ENCODE data around the gene MUC6. TPM values are rescaled to one million over a fixed set of nuclear protein-coding genes. Genes with fewer than 3 reads are reported as not detected.

Gene MUC6
- total RNA-seq, 5 donors from 2014 or later (not counting 1 experiment from before 2014, with no cell fraction given), result 0.09 to 0.30 (median 0.23) TPM; not detected in 2

GRCh38 chr11:1060852-1061616, 24.5 kb upstream of the MUC6 start:
- H3K36me3 ChIP-seq (ENCODE audit: control insufficient read depth in 2 of 2, extremely low read depth in 1 of 2, insufficient read depth in 1 of 2, low read length in 1 of 2), result no peaks in the 10 kb centered on the region
- WGBS (ENCODE audit: insufficient coverage), result 85% methylated on average over 8 of the region's 18 CpGs
- ATAC-seq (replicated peaks in 1 of 4) (no peak), DNase-seq (no peak)
- H3K27me3 ChIP-seq (replicated peaks in 1 of 2; ENCODE audit: control insufficient read depth in 2 of 2, extremely low read depth in 1 of 2, insufficient read depth in 2 of 2, low read length in 1 of 2), result peaks cover 0 to 47% of the 10 kb centered on the region in 2 experiments
- H3K4me1 ChIP-seq (ENCODE audit: control insufficient read depth in 1 of 2, extremely low read depth in 1 of 2, insufficient read depth in 2 of 2, low read length in 2 of 2), result no peaks in the 10 kb centered on the region
- H3K27ac ChIP-seq (ENCODE audit: low read length), result no peak overlapping the region
- Mint-ChIP-seq H3K36me3 (no peaks in the 10 kb centered on the region), H3K27ac (no peak overlapping the region), H3K27me3 (peaks cover 16 to 31% of the 10 kb centered on the region in 2 donors), H3K9me3 (peaks cover 0 to 5% (median 4%) of the 10 kb centered on the region in 3 donors), H3K4me1 (peaks cover 12 to 16% (median 12%) of the 10 kb centered on the region in 3 donors), H3K4me3 (no peak overlapping the region)
- no peaks in the 10 kb centered on the region for H3K9me3 ChIP-seq
- ChIA-PET POLR2A (no interaction called here), CTCF (no interaction called here)
- no peak overlapping the region for H3K4me3 ChIP-seq (ENCODE audit: control insufficient read depth in 1 of 2, extremely low read depth in 1 of 2, low read length in 1 of 2)

GRCh38 chr11:1060410-1060809, 23.9 kb upstream of the MUC6 start:
- H3K27me3 Mint-ChIP-seq, result peaks cover 12 to 31% of the 10 kb centered on the region in 2 donors
- no peak overlapping the region for H3K27ac Mint-ChIP-seq
- H3K27me3 ChIP-seq (replicated peaks in 1 of 2; ENCODE audit: control insufficient read depth in 2 of 2, extremely low read depth in 1 of 2, insufficient read depth in 2 of 2, low read length in 1 of 2), result peaks cover 0 to 48% of the 10 kb centered on the region in 2 experiments
- POLR2A ChIA-PET, result no interaction called here
- CTCF ChIA-PET, result no interaction called here
- peaks cover 0 to 5% (median 4%) of the 10 kb centered on the region in 3 donors for H3K9me3 Mint-ChIP-seq
- no peak overlapping the region for H3K4me3 Mint-ChIP-seq
- H3K4me3 ChIP-seq (ENCODE audit: control insufficient read depth in 1 of 2, extremely low read depth in 1 of 2, low read length in 1 of 2), result no peak overlapping the region
- peaks cover 12 to 16% (median 12%) of the 10 kb centered on the region in 3 donors for H3K4me1 Mint-ChIP-seq
- ATAC-seq (replicated peaks in 1 of 4) (no peak), DNase-seq (peak in 1 of 35 experiments; percentile 16)
- no peaks in the 10 kb centered on the region for H3K36me3 Mint-ChIP-seq
- H3K4me1 ChIP-seq (ENCODE audit: control insufficient read depth in 1 of 2, extremely low read depth in 1 of 2, insufficient read depth in 2 of 2, low read length in 2 of 2), result no peaks in the 10 kb centered on the region
- 89% methylated on average over 11 of the region's 16 CpGs for WGBS (ENCODE audit: insufficient coverage)
- no peaks in the 10 kb centered on the region for H3K36me3 ChIP-seq (ENCODE audit: control insufficient read depth in 2 of 2, extremely low read depth in 1 of 2, insufficient read depth in 1 of 2, low read length in 1 of 2)
- no peaks in the 10 kb centered on the region for H3K9me3 ChIP-seq
- H3K27ac ChIP-seq (ENCODE audit: low read length), result no peak overlapping the region

GRCh38 chr11:1059759-1060158, 23.2 kb upstream of the MUC6 start:
- peaks cover 12 to 33% of the 10 kb centered on the region in 2 donors for H3K27me3 Mint-ChIP-seq
- H3K27ac Mint-ChIP-seq, result no peak overlapping the region
- CTCF ChIA-PET, result no interaction called here
- no peaks in the 10 kb centered on the region for H3K36me3 Mint-ChIP-seq
- H3K4me1 Mint-ChIP-seq, result peaks cover 12 to 16% (median 12%) of the 10 kb centered on the region in 3 donors
- H3K4me3 Mint-ChIP-seq, result no peak overlapping the region
- Histone ChIP-seq H3K27me3 (replicated peaks in 1 of 2; ENCODE audit: control insufficient read depth in 2 of 2, extremely low read depth in 1 of 2, insufficient read depth in 2 of 2, low read length in 1 of 2) (peaks cover 0 to 49% of the 10 kb centered on the region in 2 experiments), H3K9me3 (no peaks in the 10 kb centered on the region), H3K4me1 (ENCODE audit: control insufficient read depth in 1 of 2, extremely low read depth in 1 of 2, insufficient read depth in 2 of 2, low read length in 2 of 2) (no peaks in the 10 kb centered on the region), H3K27ac (ENCODE audit: low read length) (no peak overlapping the region), H3K36me3 (ENCODE audit: control insufficient read depth in 2 of 2, extremely low read depth in 1 of 2, insufficient read depth in 1 of 2, low read length in 1 of 2) (no peaks in the 10 kb centered on the region), H3K4me3 (ENCODE audit: control insufficient read depth in 1 of 2, extremely low read depth in 1 of 2, low read length in 1 of 2) (no peak overlapping the region)
- POLR2A ChIA-PET, result no interaction called here
- peaks cover 0 to 5% (median 4%) of the 10 kb centered on the region in 3 donors for H3K9me3 Mint-ChIP-seq
- WGBS (ENCODE audit: insufficient coverage), result 55% methylated on average over 14 of the region's 15 CpGs
- DNase-seq (peak in 1 of 35 experiments; percentile 17), ATAC-seq (replicated peaks in 1 of 4) (no peak)

GRCh38 chr11:1057806-1058205, 21.3 kb upstream of the MUC6 start:
- H3K36me3 Mint-ChIP-seq, result no peaks in the 10 kb centered on the region
- Histone ChIP-seq H3K27me3 (replicated peaks in 1 of 2; ENCODE audit: control insufficient read depth in 2 of 2, extremely low read depth in 1 of 2, insufficient read depth in 2 of 2, low read length in 1 of 2) (peaks cover 0 to 66% of the 10 kb centered on the region in 2 experiments), H3K4me3 (ENCODE audit: control insufficient read depth in 1 of 2, extremely low read depth in 1 of 2, low read length in 1 of 2) (no peak overlapping the region), H3K9me3 (no peaks in the 10 kb centered on the region), H3K36me3 (ENCODE audit: control insufficient read depth in 2 of 2, extremely low read depth in 1 of 2, insufficient read depth in 1 of 2, low read length in 1 of 2) (no peaks in the 10 kb centered on the region), H3K27ac (ENCODE audit: low read length) (no peak overlapping the region), H3K4me1 (ENCODE audit: control insufficient read depth in 1 of 2, extremely low read depth in 1 of 2, insufficient read depth in 2 of 2, low read length in 2 of 2) (no peaks in the 10 kb centered on the region)
- ChIA-PET POLR2A (no interaction called here), CTCF (no interaction called here)
- peaks cover 3 to 7% (median 3%) of the 10 kb centered on the region in 3 donors for H3K4me1 Mint-ChIP-seq
- ATAC-seq (replicated peaks in 1 of 4), result no peak
- peaks cover 0 to 5% (median 4%) of the 10 kb centered on the region in 3 donors for H3K9me3 Mint-ChIP-seq
- no peak overlapping the region for H3K4me3 Mint-ChIP-seq
- WGBS (ENCODE audit: insufficient coverage), result 91% methylated on average over 12 of the region's 16 CpGs
- no peak for DNase-seq
- peaks cover 9 to 31% of the 10 kb centered on the region in 2 donors for H3K27me3 Mint-ChIP-seq
- H3K27ac Mint-ChIP-seq, result no peak overlapping the region

- Mint-ChIP-seq H3K9me3 (no peaks in the 10 kb centered on the region), H3K4me1 (peaks cover 0 to under 1% (median 0%) of the 10 kb centered on the region in 3 donors), H3K36me3 (no peaks in the 10 kb centered on the region), H3K27ac (no peak overlapping the region), H3K4me3 (no peak overlapping the region), H3K27me3 (peaks cover 9 to 27% of the 10 kb centered on the region in 2 donors)
- Histone ChIP-seq H3K4me3 (ENCODE audit: control insufficient read depth in 1 of 2, extremely low read depth in 1 of 2, low read length in 1 of 2) (no peak overlapping the region), H3K9me3 (no peaks in the 10 kb centered on the region), H3K36me3 (ENCODE audit: control insufficient read depth in 2 of 2, extremely low read depth in 1 of 2, insufficient read depth in 1 of 2, low read length in 1 of 2) (no peaks in the 10 kb centered on the region), H3K4me1 (ENCODE audit: control insufficient read depth in 1 of 2, extremely low read depth in 1 of 2, insufficient read depth in 2 of 2, low read length in 2 of 2) (peaks cover 0 to 2% of the 10 kb centered on the region in 2 experiments), H3K27ac (ENCODE audit: low read length) (no peak overlapping the region), H3K27me3 (replicated peaks in 1 of 2; ENCODE audit: control insufficient read depth in 2 of 2, extremely low read depth in 1 of 2, insufficient read depth in 2 of 2, low read length in 1 of 2) (peaks cover 0 to 75% of the 10 kb centered on the region in 2 experiments)
- WGBS (ENCODE audit: insufficient coverage), result 84% methylated on average over 35 of the region's 46 CpGs
- DNase-seq (peak in 2 of 35 experiments; percentile 4 to 11), ATAC-seq (replicated peaks in 1 of 4) (no peak)
- POLR2A ChIA-PET, result no interaction called here
- CTCF ChIA-PET, result no interaction called here
Measured at GRCh38 chr11:1055990-1056771, 19.7 kb upstream of the MUC6 start.

GRCh38 chr11:1055109-1055703, 18.7 kb upstream of the MUC6 start:
- WGBS (ENCODE audit: insufficient coverage), result 89% methylated on average over 10 of the region's 17 CpGs
- no peaks in the 10 kb centered on the region for H3K9me3 ChIP-seq
- CTCF ChIA-PET, result no interaction called here

More at GRCh38 chr11:1055109-1055703, 18.7 kb upstream of the MUC6 start:
- ATAC-seq (replicated peaks in 1 of 4) (no peak), DNase-seq (no peak)
- Histone ChIP-seq H3K4me3 (ENCODE audit: control insufficient read depth in 1 of 2, extremely low read depth in 1 of 2, low read length in 1 of 2) (no peak overlapping the region), H3K36me3 (ENCODE audit: control insufficient read depth in 2 of 2, extremely low read depth in 1 of 2, insufficient read depth in 1 of 2, low read length in 1 of 2) (no peaks in the 10 kb centered on the region), H3K27ac (ENCODE audit: low read length) (no peak overlapping the region), H3K4me1 (ENCODE audit: control insufficient read depth in 1 of 2, extremely low read depth in 1 of 2, insufficient read depth in 2 of 2, low read length in 2 of 2) (peaks cover 0 to 8% of the 10 kb centered on the region in 2 experiments), H3K27me3 (replicated peaks in 1 of 2; ENCODE audit: control insufficient read depth in 2 of 2, extremely low read depth in 1 of 2, insufficient read depth in 2 of 2, low read length in 1 of 2) (peaks cover 0 to 75% of the 10 kb centered on the region in 2 experiments)
- POLR2A ChIA-PET, result no interaction called here
- no peak overlapping the region for H3K27ac Mint-ChIP-seq
- H3K36me3 Mint-ChIP-seq, result no peaks in the 10 kb centered on the region
- no peak overlapping the region for H3K4me3 Mint-ChIP-seq
- H3K27me3 Mint-ChIP-seq, result peaks cover 9 to 28% of the 10 kb centered on the region in 2 donors
- no peaks in the 10 kb centered on the region for H3K9me3 Mint-ChIP-seq
- H3K4me1 Mint-ChIP-seq, result peaks cover 0 to 4% (median 2%) of the 10 kb centered on the region in 3 donors
